GM18867 (cell line): ENCODE results near the gene XIAP.
A peak's percentile ranks its signal among the peaks of the same experiment; 100 is the strongest.
"Not testable (repeated sequence)": the region's sequence is repeated elsewhere in the genome, so short reads cannot be mapped to it uniquely, and the experiment has no call there.

ENCODE experiments used
- ATAC-seq: cut with Tn5 transposase; IDR thresholded peaks from one replicate; pipeline ENCODE4 v1.9.1; 2021; ENCODE audit warnings: mild to moderate bottlenecking, moderate library complexity; ENCODE audit not compliant: unreplicated experiment

The XIAP gene

DNA sequence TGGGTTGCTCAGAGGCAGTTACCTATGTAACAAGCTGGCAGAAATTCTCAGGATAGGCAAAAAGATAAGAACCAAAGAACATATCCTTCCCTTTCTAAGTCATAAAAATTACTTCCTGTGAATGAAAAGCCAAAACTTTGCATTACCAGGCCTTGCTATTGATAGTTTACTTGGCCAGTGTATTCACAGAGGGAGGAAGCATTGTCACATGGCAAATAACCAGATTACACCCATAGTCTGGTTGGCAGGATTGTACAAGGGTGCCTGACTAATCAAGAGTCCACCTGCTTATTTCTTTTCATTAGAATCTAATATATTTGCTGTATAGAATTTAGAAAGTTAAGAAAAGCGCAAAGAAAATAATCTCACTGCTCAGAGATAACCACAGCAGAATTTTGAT is 14.1 kb downstream of the XIAP start:
- ATAC-seq: no peak

DNA sequence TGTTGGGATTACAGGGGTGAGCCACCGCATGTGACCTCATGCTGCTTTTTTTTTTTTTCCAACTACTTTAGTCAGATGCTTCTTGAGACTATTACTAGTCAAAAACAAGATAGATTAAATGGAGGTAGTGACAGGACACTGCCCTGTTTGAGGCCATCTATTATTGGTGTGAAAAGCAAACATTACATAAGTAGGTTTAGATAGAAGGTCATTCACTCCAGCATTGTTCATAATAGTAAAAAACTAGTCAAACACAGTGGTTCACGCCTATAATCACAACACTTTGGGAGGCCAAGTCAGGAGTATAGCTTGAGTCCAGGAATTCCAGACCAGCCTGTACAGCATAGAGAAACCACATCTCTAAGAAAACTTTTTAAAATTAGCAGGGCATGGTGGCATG is 16.3 kb downstream of the XIAP start:
- no peak for ATAC-seq

- no peak for ATAC-seq
Measured at GRCh38 chrX:123876844-123877243, 17.0 kb downstream of the XIAP start.

- ATAC-seq: peak; percentile 79
Measured at GRCh38 chrX:123878252-123878721, 18.4 kb downstream of the XIAP start.

GRCh38 chrX:123881330-123881729 is 21.5 kb downstream of the XIAP start:
- ATAC-seq: no peak

GRCh38 chrX:123882391-123882790 is 22.5 kb downstream of the XIAP start:
- no peak for ATAC-seq

DNA sequence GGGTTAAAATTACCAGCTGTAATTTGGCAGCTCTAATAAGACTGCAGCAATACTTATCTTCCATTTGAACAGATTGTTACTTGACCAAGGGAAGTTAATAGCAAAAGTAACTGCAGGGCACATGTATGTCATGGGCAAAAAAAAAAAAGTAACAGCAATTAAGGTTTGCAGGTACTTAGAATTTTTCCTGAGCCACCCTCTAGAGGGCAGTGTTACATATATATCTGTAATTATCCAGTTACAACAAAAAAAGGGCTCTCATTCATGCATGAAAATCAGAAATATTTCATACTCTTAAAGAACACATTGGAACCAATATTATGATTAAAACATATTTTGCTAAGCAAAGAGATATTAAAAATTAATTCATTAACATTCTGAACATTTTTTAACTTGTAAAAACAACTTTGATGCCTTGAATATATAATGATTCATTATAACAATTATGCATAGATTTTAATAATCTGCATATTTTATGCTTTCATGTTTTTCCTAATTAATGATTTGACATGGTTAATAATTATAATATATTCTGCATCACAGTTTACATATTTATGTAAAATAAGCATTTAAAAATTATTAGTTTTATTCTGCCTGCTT is 25.1 kb downstream of the XIAP start:
- peak; percentile 47 for ATAC-seq

DNA sequence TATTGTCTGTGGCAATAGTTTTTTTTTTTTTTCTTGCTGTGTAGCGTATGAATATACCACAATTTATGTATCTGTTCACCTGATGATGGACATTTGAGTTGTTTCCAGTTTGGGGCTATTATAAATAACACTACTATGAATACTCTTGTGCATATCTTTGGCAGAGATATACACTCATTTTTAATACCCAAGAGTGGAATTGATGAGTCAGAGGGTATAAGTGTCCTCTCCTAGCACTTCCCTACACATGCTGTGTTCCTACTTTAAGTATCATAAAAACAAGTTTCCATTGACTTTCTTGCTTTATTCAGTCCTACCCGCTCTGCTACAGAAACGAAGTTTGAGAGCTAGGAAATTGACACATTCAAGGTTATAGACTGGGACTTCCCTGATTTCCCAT is 39.8 kb downstream of the XIAP start:
- ATAC-seq: no peak

DNA sequence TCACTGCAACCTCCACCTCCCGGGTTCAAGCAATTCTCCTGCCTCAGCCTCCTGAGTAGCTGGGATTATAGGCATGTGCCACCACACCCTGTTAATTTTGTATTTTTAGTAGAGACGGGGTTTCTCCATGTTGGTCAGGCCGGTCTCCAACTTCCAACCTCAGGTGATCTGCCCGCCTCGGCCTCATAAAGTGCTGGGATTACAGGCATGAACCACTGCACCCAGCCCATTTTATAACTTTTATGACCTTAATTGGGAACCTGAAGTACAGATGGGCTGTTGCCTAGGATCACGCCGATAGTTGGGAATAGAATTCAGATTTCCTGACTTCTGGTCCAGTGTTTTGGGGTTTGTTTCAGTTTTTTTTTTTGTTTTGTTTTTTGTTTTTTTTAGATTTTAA is 43.4 kb downstream of the XIAP start:
- ATAC-seq: not testable (repeated sequence)

DNA sequence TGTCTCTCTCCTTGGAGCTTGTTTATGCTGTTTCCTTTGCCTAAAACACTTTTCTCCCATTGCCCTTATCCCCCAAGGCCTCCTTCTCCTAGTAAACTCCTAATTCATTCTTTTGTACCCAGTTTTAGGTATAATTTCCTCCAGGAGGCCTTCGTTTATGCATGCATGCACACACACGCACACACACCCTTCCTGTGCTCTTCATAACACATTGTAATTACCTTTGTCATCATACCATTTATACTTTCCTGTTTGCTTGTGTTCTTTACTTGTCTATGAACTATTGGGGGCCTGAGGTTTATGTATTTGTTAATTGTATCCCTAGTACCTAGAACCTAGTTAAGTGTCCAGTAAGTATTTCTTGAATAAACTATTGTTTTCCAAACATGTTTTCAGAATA is 45.5 kb downstream of the XIAP start:
- ATAC-seq: no peak

- ATAC-seq: no peak
Measured at GRCh38 chrX:123906557-123907316, 46.9 kb downstream of the XIAP start.

DNA sequence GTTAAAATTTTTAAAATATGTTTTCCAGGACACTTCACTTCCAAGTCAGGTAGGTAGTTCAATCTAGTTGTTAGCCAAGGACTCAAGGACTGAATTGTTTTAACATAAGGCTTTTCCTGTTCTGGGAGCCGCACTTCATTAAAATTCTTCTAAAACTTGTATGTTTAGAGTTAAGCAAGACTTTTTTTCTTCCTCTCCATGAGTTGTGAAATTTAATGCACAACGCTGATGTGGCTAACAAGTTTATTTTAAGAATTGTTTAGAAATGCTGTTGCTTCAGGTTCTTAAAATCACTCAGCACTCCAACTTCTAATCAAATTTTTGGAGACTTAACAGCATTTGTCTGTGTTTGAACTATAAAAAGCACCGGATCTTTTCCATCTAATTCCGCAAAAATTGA is 49.7 kb downstream of the XIAP start:
- no peak for ATAC-seq

- ATAC-seq: no peak
Measured at GRCh38 chrX:123917069-123917468, 57.2 kb downstream of the XIAP start.

DNA sequence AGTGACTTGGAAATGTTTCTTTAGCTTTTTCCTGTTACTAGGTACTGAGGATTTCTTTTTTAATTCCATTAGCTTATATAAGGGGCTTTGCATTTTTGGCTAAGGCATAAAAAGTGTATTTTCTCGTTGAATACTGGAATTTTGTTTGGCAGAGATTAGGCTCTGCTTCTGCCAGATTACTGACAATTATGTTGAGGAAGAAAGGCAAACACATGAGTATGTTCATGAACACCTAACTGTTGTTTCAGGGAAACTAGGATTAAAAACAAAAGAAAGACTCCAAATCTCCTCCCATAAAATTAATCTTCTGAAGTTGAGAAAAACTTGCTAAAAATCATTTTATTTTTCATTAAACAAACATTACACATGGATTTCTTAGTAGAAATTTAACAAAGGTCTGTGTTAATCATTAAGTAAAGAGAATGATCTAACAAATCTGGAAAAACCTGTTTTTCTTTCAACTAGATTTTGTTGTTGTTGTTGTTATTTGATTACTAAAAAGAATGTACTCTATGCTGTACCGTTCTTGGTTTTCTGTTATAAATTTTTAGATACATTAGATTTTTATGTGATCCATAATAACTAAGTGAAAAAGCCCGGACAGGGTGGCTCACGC is 58.4 kb downstream of the XIAP start:
- no peak for ATAC-seq

GRCh38 chrX:123920105-123920785 is 60.4 kb downstream of the XIAP start:
- ATAC-seq: no peak

DNA sequence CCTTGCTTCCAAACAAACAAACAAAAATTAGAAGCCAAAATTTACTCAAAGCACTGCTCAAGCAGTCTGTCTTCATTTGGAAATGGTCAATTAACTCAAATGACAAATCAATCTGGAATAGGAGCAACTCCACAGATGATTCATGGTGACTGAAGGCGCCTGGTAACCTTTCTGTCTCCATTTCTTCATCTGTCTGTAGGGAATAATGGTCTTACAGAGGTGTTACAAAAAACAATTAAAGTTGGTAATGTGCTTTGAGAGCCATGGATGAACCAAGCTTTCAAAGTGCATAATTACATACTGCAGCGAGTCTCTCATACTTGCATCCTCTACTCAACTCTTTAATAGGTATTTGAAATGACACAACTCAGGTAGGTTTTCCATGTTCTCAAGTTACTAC is 63.4 kb downstream of the XIAP start:
- ATAC-seq: no peak

DNA sequence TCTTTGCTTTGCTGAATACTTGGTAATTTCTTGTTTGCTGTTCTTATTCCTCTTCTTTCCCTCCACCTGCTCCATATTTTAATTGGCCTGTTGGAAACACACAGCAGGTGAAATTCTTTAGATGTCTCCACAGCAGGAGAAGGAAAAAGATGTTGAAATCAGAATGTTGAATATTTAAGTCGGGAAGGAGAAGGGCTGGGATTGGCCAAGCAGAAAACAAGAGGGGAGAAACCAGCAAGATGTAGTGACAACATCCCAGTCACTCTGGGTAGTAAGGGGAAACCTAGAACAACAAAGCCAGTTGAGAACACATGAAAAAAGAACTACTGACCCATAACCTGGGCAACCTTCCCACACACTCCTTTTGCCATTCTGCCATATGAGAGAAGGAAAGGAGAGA is 64.3 kb downstream of the XIAP start:
- no peak for ATAC-seq

DNA sequence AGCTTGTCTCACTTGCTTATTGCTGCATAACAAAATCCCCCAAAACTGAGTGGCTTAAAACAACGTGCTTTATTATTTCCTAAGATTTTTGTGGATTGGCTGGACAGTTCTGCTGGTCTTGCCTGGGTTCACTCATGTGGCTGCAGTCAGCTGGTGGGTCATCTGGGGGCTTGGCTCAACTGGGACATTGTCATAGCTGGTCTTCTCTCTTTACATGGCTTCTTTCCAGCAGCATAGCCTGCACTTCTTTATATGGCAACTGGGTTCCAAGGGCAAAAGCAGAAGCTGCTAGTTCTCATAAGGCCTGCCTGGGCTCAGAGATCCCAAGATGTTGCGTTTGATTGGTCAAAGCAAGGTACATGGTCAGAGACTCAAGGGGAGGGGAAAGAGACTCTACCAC is 68.0 kb downstream of the XIAP start:
- no peak for ATAC-seq

GRCh38 chrX:123932055-123932454 is 72.2 kb downstream of the XIAP start:
- ATAC-seq: not testable (repeated sequence)

- no peak for ATAC-seq
Measured at GRCh38 chrX:123943074-123943473, 83.2 kb downstream of the XIAP start.

- ATAC-seq: no peak
Measured at GRCh38 chrX:123943488-123943887, 83.6 kb downstream of the XIAP start.

- ATAC-seq: no peak
Measured at GRCh38 chrX:123949846-123950245, 90.0 kb downstream of the XIAP start.
